Stimulated activated CD8-positive, alpha-beta memory T cell treated with anti-CD3 and anti-CD28 coated beads, Interleukin-7, amount 100 ng/mL, for 24 hours (primary cell): ENCODE measurements around the gene ATP23.

Experiments used
- DNase-seq: peaks from one replicate; pipeline ENCODE4 v3.0.0-alpha.2; 2020; ENCODE audit warnings: low read depth

ATP23 gene

DNA sequence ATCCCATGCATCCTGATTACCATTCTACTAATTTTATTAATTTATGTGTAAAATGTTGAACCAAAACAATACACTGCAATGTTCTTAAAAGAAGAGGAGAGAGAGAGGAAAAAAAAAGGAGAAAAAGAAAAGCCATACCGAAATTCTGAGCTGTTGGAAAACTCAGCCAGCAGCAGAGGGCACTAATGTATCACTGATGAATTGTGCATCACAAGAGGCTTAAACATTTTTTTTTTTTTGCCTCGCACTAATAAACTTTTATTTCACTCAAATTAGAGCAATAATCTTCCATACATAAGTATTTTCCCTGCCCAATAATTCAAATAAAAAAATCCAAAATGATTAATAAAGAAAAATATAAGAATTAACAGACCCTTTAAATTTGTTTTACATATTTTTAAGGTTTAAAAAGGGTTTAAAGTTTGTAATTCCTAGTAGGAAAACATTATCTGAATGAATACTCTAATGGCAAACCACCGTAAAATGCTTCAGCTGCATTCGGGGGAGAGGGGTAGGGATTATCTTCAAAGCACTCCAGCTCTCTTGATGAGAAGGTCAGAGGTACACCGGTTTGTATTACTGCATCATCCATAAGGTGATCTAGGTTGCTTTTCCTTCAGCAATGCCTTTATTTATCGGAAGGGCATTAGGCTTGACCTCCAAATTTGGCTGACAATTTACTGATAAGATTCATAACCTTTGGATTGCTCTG, 41.9 kb downstream of the ATP23 start:
- DNase-seq: no peak

DNA sequence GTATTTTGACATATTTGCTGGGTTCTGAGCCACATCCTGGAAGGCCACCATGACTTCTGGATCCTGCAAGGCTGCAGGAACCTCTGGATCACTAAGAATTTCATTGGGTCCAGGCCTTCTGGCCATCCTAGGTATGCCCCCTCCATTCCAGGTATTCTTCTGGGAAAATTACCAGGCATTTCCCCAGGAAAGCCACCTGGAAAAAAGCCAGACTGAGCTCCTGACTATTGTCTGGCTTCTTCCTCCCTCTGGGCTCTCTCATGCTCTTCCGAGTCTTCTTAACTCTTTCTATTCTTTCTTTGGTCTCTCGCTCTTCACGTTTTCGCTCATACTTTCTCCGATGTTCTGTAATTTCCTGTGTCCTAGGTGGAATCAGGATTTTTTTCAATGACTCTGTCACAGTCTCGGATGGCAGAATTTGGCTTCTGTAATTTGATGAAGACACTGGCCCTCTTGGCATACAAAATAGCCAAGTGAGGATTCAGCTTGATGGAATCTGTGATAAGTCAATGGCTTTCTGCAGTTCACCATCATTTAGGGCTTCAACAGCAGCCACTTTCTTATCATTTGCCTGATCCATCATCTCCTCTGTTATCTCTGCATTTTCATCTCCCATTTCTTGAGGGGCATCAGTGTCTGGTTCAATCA, 42.6 kb downstream of the ATP23 start:
- DNase-seq: no peak

- DNase-seq: no peak
Measured at GRCh38 chr12:57984629-57985151, 43.3 kb downstream of the ATP23 start.

GRCh38 chr12:57985685-57986084, 44.3 kb downstream of the ATP23 start:
- no peak for DNase-seq

- DNase-seq: no peak
Measured at GRCh38 chr12:57989838-57990237, 48.5 kb downstream of the ATP23 start.

DNA sequence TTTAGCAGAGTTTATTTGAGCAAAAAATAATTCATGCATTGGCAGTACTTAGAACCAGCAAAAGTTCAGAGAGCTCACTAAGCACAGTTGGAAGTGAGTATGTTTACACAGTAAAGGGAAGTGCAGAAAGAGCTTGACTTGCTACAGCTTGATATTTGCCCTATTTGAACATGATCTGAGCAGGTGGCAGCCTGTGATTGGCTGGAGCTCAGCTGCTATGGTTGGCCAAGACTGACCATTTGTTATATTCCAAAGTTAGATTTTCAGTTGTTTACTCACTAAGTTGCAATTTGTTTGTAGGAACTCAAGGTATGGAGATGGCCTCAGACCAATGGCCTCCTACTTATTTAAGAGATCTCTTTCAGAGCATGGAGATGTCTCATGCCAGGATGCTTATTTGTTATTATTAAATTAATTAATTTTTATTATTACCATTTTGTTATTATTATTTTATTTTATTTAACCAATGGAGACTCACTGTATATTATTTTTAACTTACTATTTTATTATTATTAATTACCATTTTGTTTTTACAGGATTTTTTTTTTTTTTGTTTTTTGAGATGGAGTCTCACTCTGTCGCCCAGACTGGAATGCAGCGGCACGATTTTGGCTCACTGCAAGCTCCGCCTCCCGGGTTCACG, 49.0 kb downstream of the ATP23 start:
- no peak for DNase-seq

DNA sequence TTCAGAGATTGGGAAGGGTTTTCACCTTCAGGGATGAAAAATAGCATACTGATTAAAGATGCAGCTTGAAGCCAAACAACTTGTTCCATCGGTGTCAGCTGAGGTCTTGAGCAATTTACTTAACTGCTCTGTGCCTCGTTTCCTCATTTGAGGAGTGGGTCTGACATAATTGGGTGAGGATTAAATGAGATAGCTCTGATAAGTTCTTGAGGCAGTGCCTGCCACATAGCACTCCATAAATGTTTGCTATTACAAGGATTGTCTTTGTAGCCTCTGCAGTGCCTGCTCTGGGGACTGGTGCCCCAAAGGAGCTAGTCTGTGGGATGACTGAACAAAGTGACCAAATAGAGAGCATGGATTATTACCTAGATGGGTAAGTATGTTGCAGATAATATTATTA, 50.6 kb downstream of the ATP23 start:
- DNase-seq: no peak

DNA sequence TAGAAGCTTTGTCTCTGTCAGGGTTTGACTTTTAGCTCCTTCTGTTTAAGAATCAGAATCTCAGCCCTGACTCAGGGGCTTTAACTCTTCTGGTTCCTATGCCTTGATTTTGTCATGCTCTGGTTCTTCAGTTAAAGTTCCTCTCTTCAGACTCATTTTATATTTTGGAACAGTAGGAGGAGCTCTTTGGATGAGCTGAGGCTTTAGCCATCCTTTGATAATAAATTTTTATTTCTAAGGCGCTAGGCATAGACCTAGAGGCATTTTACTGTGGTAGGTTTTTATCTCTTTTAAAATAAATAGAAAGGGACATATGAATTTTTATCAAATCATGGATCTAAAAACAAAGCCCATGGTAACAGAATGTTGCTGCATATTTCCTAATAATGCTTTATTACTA, 51.7 kb downstream of the ATP23 start:
- no peak for DNase-seq

DNA sequence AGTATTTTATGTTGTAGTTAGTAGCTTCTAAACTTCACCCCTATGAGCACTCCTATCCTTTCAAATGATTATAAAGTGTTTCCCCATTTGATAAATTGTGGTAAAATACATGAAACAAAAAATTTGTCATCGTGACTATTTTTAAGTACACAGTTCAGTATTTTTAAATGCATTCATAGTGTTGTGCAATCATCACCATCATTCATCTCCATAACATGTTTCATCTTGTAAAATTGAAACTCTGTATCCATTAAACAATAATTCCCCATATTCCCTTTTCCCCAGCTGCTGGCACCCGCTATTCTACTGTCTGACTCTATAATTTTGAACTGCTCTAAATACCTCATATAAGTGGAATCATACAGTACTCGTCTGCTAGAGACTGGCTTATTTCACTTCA, 52.5 kb downstream of the ATP23 start:
- no peak for DNase-seq

- DNase-seq: no peak
Measured at GRCh38 chr12:57996520-57996919, 55.2 kb downstream of the ATP23 start.

DNA sequence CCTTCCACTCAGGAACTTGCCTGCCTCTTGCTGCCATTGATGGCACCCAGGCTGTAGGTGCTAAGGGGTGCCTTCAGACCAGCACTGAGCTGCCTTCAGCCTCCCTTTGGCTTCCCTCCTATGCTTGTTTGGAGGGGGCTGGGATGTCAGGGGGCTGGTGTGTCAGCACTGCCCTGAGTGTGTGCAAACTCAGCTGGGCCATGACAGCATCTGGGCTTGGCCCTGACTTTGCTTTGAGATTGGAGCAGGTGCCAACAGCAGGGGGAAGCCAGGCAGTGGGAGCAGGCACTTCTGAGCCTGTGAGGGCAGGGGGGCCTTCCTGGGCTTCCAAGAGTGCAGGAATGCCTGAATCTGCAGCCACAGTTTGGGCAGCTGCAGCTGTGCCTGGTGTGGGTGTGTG, 56.9 kb downstream of the ATP23 start:
- no peak for DNase-seq

- DNase-seq: no peak
Measured at GRCh38 chr12:58000499-58000898, 59.1 kb downstream of the ATP23 start.

DNA sequence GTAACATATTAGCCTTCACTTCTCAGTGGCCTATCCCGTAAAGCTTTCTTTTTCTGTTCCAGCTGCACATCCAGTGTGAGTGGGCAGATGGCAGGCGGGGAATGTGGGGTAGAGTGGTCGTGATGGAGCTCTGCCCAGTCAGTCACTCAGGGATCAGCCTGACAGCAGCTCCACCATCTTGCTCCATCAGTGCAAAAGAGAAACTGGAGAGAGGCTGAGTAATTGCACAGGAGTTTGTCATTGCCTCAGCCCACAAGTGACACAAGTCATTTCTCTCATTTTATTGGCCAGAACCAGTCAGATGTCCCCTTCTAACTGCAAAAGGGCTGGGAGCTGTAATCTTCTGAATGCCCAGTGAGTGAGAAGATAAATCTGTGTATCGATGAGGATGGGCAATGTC, 66.5 kb downstream of the ATP23 start:
- DNase-seq: no peak

GRCh38 chr12:58008634-58009033, 67.3 kb downstream of the ATP23 start:
- DNase-seq: no peak
